ENCODE data around the gene CDH10.

DNA sequence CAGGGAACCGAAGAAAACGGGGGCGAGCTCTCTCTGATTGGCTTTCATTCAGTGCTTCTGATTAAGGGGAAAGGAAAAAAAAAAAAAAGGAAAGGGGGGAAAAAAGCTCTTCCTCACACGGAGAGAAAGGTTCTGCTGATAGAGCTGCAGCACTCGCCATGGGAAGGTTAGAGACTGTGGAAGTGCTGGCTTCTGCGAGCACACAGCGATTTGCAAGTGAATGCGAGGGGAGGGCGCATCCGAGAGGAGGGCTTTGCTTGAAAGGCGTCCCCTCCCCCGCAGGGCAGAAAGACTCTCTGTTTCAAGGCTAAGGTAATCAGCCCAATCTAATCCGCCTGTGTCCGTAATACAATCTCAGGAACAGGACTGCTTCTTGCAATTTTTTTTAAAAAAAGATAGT is at the start of gene CDH10:
- TF ChIP-seq, protein P1, sequence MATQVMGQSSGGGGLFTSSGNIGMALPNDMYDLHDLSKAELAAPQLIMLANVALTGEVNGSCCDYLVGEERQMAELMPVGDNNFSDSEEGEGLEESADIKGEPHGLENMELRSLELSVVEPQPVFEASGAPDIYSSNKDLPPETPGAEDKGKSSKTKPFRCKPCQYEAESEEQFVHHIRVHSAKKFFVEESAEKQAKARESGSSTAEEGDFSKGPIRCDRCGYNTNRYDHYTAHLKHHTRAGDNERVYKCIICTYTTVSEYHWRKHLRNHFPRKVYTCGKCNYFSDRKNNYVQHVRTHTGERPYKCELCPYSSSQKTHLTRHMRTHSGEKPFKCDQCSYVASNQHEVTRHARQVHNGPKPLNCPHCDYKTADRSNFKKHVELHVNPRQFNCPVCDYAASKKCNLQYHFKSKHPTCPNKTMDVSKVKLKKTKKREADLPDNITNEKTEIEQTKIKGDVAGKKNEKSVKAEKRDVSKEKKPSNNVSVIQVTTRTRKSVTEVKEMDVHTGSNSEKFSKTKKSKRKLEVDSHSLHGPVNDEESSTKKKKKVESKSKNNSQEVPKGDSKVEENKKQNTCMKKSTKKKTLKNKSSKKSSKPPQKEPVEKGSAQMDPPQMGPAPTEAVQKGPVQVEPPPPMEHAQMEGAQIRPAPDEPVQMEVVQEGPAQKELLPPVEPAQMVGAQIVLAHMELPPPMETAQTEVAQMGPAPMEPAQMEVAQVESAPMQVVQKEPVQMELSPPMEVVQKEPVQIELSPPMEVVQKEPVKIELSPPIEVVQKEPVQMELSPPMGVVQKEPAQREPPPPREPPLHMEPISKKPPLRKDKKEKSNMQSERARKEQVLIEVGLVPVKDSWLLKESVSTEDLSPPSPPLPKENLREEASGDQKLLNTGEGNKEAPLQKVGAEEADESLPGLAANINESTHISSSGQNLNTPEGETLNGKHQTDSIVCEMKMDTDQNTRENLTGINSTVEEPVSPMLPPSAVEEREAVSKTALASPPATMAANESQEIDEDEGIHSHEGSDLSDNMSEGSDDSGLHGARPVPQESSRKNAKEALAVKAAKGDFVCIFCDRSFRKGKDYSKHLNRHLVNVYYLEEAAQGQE (IDR thresholded peaks at IDR 0.05) = no peak
- TF ChIP-seq, protein P2, sequence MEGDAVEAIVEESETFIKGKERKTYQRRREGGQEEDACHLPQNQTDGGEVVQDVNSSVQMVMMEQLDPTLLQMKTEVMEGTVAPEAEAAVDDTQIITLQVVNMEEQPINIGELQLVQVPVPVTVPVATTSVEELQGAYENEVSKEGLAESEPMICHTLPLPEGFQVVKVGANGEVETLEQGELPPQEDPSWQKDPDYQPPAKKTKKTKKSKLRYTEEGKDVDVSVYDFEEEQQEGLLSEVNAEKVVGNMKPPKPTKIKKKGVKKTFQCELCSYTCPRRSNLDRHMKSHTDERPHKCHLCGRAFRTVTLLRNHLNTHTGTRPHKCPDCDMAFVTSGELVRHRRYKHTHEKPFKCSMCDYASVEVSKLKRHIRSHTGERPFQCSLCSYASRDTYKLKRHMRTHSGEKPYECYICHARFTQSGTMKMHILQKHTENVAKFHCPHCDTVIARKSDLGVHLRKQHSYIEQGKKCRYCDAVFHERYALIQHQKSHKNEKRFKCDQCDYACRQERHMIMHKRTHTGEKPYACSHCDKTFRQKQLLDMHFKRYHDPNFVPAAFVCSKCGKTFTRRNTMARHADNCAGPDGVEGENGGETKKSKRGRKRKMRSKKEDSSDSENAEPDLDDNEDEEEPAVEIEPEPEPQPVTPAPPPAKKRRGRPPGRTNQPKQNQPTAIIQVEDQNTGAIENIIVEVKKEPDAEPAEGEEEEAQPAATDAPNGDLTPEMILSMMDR (IDR thresholded peaks at IDR 0.05; ENCODE audit: low read depth, low read length, missing input control) = no peak
- TF ChIP-seq TAF1 (conservative IDR thresholded peaks at IDR 0.05) = no peak
- no peak for TF ChIP-seq FOXA1 (IDR thresholded peaks at IDR 0.05)
- TF ChIP-seq GABPA (IDR thresholded peaks at IDR 0.05 in 1 of 2, conservative IDR thresholded peaks at IDR 0.05 in 1 of 2) = no peak
- TF ChIP-seq, protein P3, sequence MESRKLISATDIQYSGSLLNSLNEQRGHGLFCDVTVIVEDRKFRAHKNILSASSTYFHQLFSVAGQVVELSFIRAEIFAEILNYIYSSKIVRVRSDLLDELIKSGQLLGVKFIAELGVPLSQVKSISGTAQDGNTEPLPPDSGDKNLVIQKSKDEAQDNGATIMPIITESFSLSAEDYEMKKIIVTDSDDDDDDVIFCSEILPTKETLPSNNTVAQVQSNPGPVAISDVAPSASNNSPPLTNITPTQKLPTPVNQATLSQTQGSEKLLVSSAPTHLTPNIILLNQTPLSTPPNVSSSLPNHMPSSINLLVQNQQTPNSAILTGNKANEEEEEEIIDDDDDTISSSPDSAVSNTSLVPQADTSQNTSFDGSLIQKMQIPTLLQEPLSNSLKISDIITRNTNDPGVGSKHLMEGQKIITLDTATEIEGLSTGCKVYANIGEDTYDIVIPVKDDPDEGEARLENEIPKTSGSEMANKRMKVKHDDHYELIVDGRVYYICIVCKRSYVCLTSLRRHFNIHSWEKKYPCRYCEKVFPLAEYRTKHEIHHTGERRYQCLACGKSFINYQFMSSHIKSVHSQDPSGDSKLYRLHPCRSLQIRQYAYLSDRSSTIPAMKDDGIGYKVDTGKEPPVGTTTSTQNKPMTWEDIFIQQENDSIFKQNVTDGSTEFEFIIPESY (IDR thresholded peaks at IDR 0.05) = no peak
- TF ChIP-seq YY1 (IDR thresholded peaks at IDR 0.05) = no peak
- TF ChIP-seq JUND (IDR thresholded peaks at IDR 0.05) = no peak
- no peak for TF ChIP-seq RXRA (IDR thresholded peaks at IDR 0.05)
- no peak for TF ChIP-seq RAD21 (IDR thresholded peaks at IDR 0.05)
- TF ChIP-seq, protein P4, sequence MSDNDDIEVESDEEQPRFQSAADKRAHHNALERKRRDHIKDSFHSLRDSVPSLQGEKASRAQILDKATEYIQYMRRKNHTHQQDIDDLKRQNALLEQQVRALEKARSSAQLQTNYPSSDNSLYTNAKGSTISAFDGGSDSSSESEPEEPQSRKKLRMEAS (IDR thresholded peaks at IDR 0.05) = no peak
- TF ChIP-seq FOXA2 (IDR thresholded peaks at IDR 0.05) = no peak
- TF ChIP-seq SP1 (IDR thresholded peaks at IDR 0.05) = no peak
